AG09319 (cell line): ENCODE measurements around the gene PPIE.

Experiments used
- DNase-seq: peaks from one replicate; pipeline ENCODE4 v3.0.0-alpha.2; 2010; ENCODE audit warnings: low read depth; ENCODE audit errors: extremely low read depth
- TF ChIP-seq, protein P1 (sequence below): IDR thresholded peaks from 2 replicates; pipeline ENCODE4 v1.5.1; 2011; ENCODE audit warnings: low read depth, mild to moderate bottlenecking, inconsistent platforms, low read length, moderate library complexity

Gene PPIE

DNA sequence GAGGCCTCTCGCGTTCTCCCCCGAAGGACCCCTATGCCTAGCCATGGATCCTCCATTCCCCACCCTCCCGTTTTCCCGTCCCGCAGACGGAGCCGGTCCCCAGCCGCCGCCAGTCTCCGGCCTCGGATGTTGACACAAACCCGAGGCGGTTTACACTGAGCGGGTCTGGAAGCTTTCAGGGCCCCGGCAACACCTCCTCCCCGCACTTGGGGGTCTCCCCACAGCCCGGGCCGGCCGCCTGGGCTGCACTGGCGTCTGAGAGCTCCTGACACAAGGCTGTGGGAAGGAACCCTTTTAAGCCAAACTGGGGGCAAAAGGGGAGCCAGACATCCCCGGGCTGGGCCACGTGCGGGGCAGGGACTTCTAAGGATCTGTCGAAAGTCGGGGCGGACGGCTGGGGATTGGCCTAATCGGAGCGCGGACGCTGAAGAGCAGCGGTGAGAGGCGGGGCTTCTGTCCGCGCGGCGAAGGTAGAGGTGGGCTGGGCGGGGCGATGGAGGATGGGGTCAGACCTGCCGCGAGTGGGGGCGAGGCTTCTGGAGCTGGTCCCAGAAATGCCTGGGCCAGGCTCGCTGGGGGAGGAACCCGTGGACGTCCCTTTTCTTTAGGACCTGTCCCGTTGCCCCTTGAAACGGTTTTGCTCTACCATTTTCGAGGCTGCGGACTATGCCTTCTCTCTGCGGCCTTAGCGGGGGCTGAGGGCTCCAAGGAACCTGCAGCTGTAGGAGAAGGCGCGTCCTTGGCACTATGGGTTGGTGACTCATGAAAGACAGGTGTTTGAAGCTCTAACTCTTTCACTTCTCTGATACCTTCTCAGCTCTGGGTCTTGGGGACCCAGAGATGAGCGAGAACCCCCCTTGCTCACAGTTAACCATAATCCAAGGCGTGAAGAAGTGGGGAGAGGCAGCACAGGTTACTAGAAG lies 46.3 kb upstream of the PPIE start:
- TF ChIP-seq, protein P1, sequence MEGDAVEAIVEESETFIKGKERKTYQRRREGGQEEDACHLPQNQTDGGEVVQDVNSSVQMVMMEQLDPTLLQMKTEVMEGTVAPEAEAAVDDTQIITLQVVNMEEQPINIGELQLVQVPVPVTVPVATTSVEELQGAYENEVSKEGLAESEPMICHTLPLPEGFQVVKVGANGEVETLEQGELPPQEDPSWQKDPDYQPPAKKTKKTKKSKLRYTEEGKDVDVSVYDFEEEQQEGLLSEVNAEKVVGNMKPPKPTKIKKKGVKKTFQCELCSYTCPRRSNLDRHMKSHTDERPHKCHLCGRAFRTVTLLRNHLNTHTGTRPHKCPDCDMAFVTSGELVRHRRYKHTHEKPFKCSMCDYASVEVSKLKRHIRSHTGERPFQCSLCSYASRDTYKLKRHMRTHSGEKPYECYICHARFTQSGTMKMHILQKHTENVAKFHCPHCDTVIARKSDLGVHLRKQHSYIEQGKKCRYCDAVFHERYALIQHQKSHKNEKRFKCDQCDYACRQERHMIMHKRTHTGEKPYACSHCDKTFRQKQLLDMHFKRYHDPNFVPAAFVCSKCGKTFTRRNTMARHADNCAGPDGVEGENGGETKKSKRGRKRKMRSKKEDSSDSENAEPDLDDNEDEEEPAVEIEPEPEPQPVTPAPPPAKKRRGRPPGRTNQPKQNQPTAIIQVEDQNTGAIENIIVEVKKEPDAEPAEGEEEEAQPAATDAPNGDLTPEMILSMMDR = no peak
- no peak for DNase-seq

DNA sequence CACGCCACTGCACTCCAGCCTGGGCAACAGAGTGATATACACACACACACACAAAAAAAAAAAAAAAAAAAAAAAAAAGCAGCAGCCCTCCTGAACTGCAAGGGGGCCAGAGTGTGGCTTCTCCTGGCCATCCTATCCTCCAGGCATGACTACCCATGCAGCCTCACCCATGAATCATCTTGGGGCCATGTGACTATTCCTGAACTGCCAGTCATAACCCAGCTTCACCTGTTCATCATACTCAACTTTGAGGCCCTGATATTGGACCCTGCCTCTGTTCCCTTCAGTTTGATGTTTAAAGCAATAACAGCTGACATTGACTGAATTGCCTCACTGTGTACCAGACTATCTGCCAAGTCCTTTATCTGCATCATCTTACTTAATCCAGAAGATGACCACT lies 44.7 kb upstream of the PPIE start:
- DNase-seq = no peak
- TF ChIP-seq, protein P1 = no peak

DNA sequence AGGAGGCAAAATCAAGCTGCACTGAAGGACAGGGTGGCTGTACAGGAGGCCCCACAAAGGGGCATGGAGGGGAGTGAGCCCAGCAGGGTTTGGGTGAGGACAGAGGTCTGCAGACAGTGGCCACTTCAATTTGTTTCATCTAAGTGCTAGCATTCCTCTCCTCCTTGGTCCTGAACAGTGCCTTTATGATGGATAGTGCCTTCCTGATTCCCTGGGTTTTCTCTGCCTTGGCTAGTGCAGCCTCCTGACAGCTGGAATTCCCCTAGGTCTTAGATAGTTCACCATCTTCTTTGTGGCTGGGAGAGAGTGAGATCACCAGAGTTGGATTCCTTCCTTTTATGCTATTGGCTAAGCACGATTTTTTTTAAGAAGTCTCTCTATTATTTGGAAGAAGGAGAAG lies 43.7 kb upstream of the PPIE start:
- TF ChIP-seq, protein P1 = no peak
- DNase-seq = no peak

DNA sequence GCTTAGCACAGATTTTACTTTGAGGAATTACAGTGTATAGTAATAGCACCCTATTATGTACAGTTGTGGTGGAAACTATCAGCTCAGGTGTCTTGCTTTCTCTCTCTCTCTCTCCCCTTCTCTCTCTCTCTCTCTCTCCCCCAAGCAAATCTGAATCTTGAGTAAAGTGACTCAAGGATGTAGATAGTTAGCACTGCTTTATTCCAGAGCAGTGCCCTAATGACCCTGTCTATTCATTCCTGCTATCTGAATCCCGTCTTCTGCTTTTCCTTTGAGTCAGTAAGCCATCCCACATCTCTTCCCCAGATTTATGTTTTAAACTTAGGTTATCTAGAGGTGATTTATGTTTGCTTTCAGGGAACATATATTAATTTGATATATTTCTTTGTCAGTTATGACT lies 42.2 kb upstream of the PPIE start:
- no peak for DNase-seq
- TF ChIP-seq, protein P1 = no peak

DNA sequence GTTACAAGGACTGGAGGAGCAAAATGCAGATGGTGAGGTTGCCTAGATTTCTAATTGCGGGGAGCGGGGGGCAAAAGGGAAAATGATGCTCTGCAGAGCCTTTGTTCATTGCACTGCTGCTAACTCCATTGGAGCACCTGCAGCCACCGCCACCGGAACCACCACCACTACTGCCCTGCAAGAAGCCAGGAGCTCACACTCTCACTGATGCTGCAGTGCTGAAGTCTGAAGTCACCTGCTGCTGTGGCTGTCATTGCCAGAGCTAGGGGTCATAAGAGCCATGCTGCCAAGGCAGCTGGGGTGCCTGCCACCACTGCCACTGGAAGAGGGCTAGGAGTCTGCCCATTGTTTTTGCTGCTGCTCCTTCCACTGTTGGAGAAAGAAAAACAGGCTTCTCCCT lies 40.1 kb upstream of the PPIE start:
- no peak for DNase-seq
- TF ChIP-seq, protein P1 = no peak

DNA sequence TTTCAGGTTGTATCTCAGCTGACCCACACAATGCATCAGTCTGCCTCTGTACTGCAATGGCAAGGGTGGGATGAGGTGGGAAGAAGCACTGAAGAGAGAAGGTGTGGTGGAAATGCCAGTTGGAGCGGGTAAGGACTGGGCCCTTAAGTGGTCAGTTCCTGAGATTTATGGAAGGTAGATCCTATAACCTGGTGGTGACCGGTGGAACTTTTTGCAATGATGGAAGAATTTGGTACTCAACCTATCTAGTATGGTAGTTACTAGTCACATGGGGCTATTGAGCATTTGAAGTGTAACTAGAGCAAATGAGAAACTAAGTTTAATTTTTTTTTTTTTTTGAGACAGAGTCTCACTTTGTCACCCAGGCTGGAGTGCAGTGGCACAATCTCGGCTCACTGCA lies 39.3 kb upstream of the PPIE start:
- DNase-seq = no peak
- TF ChIP-seq, protein P1 = no peak

DNA sequence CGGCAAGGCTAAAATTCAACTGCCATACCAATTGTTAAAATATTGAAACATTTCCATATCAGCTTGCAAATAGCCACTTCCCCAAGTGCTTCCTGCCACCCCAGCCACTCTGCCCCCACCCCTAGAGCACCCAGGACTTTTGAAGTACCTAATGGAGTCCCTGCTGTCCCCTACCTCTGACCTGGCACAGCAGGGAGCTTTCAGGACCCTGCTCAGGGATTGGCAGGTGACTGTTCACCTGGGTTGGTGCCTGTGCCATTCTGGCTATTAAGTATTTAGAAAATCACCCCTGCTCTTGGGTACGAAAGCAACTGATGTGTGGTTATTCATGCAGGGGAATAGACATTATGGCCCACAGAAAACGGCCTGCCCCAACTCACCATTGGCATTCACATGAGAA lies 38.3 kb upstream of the PPIE start:
- no peak for DNase-seq
- TF ChIP-seq, protein P1 = no peak
